ENCODE measurements around the gene GSK3B.

The GSK3B gene

DNA sequence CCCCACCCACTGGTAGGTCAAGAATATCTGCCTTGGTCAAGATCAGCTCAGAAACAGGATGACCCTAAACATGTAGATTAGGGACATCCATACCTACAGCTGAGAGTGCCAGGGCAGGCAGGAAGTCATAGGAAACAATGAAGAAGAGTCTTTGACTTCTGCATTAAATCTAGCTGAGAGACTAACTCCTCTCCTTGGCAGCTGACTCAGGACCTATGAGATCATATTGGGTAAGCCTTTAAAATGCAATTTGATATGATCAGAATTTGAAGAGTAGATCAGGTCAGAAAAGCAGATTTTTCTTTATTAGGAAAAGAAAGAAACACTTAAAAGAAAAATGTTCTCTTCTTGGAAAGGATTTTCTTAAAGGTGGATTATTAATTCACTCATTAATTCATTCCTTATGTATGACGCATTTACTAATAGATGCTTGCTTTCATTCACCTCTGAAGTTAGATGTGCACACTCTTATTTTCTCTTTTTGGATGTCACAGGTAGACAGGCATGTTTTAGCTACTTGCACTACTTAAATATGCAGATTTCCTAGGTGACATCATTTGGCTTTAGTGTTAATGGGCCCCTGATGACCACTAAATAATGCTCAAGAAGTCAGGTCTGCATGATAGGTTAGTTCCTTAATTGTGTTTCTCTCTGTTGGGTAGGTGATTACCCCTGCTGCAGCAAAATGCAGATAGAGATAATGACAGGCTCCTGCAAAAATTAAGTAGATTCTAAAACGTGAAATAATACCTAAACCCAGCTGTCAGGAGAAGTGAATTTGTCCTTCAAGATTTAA is 35.7 kb upstream of the GSK3B start:
- H3K27ac ChIP-seq, result no peak overlapping the region
- DNase-seq (ENCODE audit: low spot score), result no peak
- TF ChIP-seq, protein P1, sequence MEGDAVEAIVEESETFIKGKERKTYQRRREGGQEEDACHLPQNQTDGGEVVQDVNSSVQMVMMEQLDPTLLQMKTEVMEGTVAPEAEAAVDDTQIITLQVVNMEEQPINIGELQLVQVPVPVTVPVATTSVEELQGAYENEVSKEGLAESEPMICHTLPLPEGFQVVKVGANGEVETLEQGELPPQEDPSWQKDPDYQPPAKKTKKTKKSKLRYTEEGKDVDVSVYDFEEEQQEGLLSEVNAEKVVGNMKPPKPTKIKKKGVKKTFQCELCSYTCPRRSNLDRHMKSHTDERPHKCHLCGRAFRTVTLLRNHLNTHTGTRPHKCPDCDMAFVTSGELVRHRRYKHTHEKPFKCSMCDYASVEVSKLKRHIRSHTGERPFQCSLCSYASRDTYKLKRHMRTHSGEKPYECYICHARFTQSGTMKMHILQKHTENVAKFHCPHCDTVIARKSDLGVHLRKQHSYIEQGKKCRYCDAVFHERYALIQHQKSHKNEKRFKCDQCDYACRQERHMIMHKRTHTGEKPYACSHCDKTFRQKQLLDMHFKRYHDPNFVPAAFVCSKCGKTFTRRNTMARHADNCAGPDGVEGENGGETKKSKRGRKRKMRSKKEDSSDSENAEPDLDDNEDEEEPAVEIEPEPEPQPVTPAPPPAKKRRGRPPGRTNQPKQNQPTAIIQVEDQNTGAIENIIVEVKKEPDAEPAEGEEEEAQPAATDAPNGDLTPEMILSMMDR (IDR thresholded peaks at IDR 0.05), result no peak
- H3K4me3 ChIP-seq, result no peak overlapping the region

GRCh38 chr3:120129051-120129450 is 34.8 kb upstream of the GSK3B start:
- TF ChIP-seq, protein P1 (IDR thresholded peaks at IDR 0.05), result no peak
- no peak for DNase-seq (ENCODE audit: low spot score)

DNA sequence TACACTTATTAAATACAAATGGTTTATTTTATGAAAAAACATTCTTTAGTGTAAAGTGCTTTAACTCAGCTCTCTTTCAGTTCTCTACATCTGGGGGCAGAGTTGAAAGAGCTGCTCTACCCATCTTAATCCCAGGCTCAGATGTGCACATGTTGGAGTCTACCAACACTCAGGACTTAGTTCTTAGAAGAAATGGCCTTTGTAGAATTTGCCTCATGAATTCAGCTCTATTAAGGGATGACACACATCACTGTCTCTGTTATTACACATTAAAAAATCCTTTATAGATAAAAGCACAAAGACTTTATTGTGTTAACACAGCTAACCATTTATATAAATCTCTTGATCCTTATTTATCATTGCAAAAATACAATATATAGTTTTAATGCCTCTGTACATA is 31.7 kb upstream of the GSK3B start:
- DNase-seq (ENCODE audit: low spot score), result no peak
- TF ChIP-seq, protein P1 (IDR thresholded peaks at IDR 0.05), result no peak
- Histone ChIP-seq H3K4me3 (no peak overlapping the region), H3K27ac (no peak overlapping the region)

More at GRCh38 chr3:120129051-120129450, 34.8 kb upstream of the GSK3B start:
- Histone ChIP-seq H3K27ac (no peak overlapping the region), H3K4me3 (no peak overlapping the region)

GRCh38 chr3:120119846-120120510 is 25.7 kb upstream of the GSK3B start:
- H3K4me3 ChIP-seq, result no peak overlapping the region
- DNase-seq (ENCODE audit: low spot score), result no peak
- TF ChIP-seq, protein P1 (IDR thresholded peaks at IDR 0.05), result no peak
- H3K27ac ChIP-seq, result no peak overlapping the region

DNA sequence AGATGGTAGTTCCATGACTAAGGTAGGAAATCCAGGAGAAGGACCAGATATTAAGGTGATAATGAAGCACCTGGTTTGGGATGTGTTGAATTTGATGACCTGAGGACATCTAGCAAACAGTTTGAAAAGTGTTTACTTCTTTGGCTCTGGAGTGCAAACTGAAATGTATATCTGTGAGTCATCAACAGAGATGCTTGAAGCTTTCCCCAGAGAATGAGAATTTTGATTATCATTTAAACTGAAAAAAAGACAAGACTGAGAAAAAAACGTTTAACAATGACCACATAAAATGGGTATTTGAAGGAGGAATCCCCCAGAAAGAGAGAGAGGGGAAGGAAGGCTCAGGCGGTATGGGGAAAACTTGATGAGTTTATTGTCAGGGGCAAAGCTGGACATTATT is 20.7 kb upstream of the GSK3B start:
- Histone ChIP-seq H3K27ac (no peak overlapping the region), H3K4me3 (no peak overlapping the region)
- DNase-seq (ENCODE audit: low spot score), result no peak
- TF ChIP-seq, protein P1 (IDR thresholded peaks at IDR 0.05), result no peak

DNA sequence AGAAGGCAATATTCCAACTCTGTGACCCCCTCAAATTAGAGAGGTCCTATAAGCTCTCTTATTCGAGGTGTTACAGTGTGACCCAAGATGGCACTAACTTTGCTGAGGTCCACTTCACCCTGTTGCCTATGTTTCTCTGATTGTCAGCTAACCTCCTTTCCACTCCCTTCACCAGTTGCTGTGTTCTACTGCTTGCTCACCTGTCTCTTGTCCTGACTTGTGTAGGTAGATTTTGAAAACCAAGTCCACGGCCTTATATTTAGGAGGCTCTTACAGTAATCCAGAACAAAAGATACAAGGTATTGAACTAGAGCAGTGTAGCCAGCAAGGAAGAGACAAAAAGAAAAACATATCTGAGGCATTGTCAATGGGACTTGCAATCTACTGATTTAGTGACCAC is 20.1 kb upstream of the GSK3B start:
- DNase-seq (ENCODE audit: low spot score), result no peak
- Histone ChIP-seq H3K27ac (no peak overlapping the region), H3K4me3 (no peak overlapping the region)
- TF ChIP-seq, protein P1 (IDR thresholded peaks at IDR 0.05), result no peak

Data from coronary artery (tissue), 2 donors.